Left hindlimb (tissue), 1 donor: ENCODE measurements around the gene CTNNA2.

Experiments used
- DNase-seq: peaks from one replicate; pipeline ENCODE4 v3.0.0-alpha.2; 2018

CTNNA2 gene

GRCh38 chr2:80655265-80655664 lies 1142.4 kb downstream of the CTNNA2 start:
- no peak for DNase-seq

GRCh38 chr2:80670763-80671162 lies 1157.9 kb downstream of the CTNNA2 start:
- no peak for DNase-seq

DNA sequence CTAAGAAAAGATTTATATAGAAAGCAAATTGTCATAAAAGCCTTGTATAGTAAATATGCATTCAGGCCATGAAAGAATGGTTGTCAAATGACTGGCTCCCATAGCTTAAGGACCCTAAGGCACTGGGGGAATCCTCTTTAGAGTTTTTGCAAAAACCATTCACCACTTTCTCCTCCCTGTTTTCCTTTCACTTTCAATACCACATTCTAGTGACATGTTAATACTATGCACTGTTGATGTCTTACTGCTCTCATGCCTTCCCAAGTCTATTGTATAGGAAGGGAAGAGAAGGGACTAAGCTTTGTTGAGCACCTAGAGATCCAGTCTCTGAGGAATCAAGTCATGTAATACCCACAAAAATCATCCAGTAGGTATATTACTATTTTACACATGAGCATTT lies 1174.7 kb downstream of the CTNNA2 start:
- DNase-seq: no peak

- DNase-seq: no peak
Observed at GRCh38 chr2:80689106-80689505, 1176.3 kb downstream of the CTNNA2 start.
